ENCODE data around the gene STYXL1.

- TF ChIP-seq POLR2A (IDR thresholded peaks at IDR 0.05), result no peak
- TF ChIP-seq POLR2AphosphoS5 (IDR thresholded peaks at IDR 0.05), result no peak
- no peak for TF ChIP-seq CTCF (IDR thresholded peaks at IDR 0.05)
These were observed 36.3 kb downstream of the STYXL1 start for GRCh38 chr7:76011442-76011861.

Measured in prostate gland (tissue), 2 donors.